B cell (primary cell): ENCODE data around the gene PAF1.

Experiments
- EZH2 ChIP-seq: IDR thresholded peaks from 2 replicates; pipeline ENCODE4 v1.6.1; 2012; ENCODE audit warnings: borderline replicate concordance, low read depth, mild to moderate bottlenecking, moderate library complexity, low read length; ENCODE audit not compliant: insufficient read depth, poor library complexity, severe bottlenecking
- TF ChIP-seq, protein P1 (sequence below): fragments of 200-600 bp; IDR thresholded peaks from one replicate; pipeline ENCODE4 v1.8.0; 2022; ENCODE audit warnings: antibody characterized with exemption, mild to moderate bottlenecking

DNA sequence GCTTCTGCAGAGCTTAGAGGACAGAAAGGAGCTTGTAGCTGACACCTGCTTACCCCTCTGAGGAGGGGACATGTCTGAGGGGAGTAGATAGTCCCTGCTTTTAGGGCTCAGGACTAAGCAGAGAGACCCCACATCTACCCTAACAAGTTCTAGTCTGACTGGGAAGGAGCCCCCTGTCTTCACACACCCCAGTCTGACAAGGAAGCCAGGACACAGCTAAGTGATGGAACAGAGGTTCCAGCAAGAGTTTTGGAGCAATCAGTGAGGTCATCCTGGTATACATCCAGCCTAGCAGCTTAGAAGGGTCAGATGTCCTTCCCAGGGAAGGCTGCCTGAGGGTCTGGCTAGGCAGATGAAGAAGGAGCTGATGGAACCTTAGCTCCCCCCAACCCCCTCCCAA, 15.0 kb downstream of the PAF1 start:
- TF ChIP-seq, protein P1, sequence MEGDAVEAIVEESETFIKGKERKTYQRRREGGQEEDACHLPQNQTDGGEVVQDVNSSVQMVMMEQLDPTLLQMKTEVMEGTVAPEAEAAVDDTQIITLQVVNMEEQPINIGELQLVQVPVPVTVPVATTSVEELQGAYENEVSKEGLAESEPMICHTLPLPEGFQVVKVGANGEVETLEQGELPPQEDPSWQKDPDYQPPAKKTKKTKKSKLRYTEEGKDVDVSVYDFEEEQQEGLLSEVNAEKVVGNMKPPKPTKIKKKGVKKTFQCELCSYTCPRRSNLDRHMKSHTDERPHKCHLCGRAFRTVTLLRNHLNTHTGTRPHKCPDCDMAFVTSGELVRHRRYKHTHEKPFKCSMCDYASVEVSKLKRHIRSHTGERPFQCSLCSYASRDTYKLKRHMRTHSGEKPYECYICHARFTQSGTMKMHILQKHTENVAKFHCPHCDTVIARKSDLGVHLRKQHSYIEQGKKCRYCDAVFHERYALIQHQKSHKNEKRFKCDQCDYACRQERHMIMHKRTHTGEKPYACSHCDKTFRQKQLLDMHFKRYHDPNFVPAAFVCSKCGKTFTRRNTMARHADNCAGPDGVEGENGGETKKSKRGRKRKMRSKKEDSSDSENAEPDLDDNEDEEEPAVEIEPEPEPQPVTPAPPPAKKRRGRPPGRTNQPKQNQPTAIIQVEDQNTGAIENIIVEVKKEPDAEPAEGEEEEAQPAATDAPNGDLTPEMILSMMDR, result no peak
- no peak for TF ChIP-seq EZH2
